NCI-H446 (cell line): ENCODE measurements around the gene TTLL11.

Source experiments
- DNase-seq, 2 experiments: peaks; one replicate each; lab custom pipeline; 2025; lab: John Stamatoyannopoulos, UW

Gene TTLL11

DNA sequence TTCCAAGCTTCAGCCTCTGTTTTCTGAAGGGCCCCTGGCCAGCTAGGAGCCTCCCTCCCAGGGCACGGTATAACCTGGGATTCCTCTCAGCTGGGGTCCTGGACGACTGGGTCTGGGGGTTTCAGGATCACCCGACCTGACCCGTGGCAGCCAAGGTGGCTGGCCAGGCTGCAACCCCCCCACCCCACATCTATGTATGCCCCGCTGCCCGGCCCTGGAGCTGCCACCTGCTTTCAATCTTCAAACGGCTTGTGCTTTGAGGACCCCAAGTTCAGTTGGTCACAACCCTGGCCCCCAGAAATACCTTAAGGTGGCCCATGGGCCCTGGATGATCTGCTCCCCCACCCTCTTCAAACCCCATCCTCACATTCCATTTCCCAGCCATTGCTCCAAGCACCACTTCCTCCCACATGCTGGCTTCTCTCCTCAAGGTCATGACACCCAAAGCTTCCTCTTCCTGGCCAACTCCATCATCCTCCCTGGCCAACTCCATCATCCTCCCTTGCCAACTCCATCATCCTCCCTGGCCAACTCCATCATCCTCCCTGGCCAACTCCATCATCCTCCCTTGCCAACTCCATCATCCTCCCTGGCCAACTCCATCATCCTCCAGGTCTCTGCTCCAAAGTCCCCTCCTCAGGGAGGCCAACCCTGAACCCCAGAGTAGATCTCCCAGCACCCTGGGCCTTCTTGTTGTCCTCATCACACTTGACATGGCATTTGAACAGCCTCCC is 17.2 kb upstream of the TTLL11 start:
- DNase-seq = no peak

DNA sequence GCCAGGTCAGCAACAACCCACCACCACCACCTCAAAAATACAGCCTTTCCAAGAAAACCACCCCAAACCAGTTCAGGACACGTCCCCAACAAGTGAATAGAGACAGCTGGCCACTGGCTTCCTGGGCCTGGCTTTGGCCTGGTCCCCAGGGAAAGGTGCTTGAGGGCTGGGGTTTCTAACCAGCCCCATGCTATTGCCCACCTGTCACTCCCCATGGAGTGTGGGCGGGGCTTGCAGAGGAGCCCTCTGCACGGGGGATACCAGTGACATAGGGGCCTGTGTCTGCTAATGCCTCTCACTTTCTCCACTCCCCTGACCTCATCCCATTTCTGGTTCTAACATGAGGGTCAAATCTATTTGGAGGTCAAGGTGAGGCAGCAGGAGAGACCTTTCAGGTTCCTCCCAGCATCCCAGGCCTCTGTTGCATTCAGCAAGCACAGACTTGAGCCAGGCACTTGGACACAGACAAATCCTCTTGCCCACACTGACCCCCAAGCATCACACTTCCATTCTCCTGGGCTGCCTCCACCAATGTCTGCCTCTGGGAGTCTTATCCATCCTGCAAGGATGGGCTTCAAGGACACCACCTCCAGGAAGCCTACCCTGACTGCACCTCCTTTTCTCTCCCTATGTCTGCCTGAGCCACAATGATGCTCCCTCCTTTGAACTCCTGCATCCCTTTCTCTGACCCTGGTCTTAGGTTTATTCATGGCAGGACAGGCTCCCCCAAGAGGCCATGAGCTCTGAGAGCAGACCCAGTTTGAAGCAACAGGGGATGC is 16.1 kb upstream of the TTLL11 start:
- no peak for DNase-seq

DNA sequence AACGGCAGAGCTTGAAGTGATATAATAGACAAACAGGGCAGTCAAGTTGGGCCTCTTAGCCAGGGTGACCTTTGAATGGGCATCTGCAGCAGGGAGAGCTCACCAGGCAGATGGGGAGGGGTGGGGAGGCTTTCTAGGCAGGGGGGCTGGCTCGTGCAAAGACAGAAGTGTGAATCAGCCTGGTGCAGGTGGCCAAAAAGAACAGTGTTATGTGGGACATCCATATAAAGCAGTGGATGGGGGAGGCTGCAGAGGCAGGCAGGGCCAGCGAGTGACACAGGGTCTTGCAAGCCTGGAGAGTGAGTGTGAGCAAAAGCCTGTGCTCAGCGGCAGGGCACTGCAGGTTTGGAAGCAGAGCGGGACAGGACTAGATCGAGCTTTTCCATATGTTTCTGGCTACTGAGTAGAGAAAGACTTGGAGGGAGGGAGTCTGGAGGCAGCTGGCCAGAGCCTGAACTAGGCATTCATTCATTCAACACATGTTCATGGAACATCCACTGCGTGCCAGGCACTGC is 14.2 kb upstream of the TTLL11 start:
- peak in 1 of 2 experiments; percentile 26 for DNase-seq

DNA sequence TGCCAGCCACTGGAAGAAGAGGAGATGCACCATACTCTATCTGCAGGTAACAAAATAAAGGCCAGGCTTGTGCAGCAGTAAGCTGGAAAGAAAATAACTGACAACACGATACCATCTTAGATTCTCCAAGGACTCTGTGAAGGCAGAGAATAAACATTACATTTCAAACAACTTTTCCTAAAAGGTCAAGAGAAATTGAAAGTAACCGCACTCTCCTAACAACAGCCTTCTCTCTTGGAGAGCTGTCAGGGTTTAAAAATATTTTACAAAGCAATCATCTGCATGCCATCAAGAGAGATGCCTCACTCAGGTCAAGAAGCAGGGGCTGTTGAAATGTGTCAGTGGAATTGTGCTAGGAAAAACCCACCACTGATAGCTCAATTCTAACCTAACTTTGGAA is 13.5 kb upstream of the TTLL11 start:
- DNase-seq = no peak

DNA sequence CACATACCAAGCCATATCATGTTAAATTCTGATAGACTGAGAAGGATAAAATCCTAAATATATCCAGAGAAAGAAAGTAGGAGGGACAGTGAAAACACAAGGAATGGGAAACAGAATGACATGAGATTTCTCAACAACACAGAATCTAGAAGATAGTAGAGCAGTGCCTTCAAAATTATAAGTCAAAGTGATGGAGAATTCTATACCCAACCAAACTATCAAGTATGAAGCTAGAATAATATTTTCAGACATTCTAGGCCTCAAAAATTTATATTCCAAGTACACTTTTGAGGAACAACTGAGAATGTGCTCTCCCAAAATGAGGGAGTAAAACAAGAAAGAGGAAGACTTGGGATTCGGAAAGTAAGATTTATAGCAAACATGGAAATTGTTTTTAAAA is 10.9 kb upstream of the TTLL11 start:
- DNase-seq = no peak

DNA sequence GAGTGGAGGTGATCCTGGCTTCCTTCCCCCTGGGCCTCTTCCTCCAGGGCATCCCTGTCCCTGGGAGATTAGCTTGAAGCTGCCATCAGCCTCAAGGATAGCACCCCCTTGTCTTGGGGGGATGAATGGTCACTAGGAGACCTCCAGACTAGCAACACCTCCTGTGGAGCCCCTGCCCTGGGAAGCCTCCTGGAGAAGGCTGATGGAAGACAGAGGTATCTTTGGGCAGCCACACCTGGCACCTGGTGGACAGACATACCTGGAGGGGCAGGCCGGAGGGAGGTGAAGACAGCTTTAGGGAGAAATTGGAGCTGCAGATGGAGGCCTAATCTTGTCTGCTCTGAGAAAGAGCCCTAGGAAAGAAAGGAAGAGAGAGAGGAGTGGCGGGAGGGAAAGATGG is 9.0 kb upstream of the TTLL11 start:
- DNase-seq = no peak

DNA sequence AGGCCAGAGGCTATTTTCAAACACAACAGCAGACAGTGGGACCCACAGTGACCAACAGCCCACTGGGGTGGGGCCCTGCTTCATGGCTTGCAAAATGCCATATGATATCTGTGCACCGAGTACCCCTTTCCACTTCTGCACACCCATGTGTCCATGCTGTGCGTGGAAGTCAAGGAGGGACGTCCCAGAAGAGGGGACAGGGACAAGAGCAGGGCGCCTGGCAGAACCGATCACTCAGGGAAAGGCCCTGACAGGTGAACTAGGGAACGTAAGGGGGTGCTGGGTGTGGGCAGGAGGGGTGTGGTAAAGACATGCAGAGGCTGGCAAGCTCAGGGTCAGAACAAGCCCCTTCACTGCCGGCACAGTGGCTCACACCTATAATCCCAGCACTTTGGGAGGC is 7.6 kb upstream of the TTLL11 start:
- DNase-seq = no peak

DNA sequence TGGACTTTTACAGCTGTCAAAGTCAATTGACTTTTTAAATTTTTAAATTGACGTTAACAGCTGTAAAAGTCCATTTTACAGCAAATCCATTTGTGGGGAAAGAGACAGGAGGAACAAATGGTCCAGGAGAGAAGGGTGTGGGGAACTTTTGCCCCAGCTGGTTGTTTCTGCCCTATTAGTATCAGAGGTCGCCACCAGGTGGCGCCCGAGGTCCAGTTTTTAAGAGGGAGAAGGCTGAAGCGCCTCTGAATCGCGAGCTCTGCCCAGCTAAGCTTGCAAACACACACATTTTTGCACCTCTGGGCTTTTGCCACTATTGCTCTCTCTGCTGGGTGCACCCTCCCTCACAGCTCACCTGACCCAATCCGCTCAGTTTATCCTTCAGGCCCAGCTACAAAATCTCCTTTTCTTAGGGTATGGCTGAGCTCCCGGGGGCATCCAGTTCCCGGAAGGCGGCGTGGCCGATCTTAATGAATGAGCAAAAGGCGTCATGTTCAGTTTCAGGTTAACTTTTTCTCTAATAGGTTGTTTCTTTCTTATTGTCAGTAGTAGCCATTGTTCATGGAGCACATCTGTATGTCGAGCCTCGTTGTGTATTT is 6.3 kb upstream of the TTLL11 start:
- peak; percentile 39 to 74 for DNase-seq

DNA sequence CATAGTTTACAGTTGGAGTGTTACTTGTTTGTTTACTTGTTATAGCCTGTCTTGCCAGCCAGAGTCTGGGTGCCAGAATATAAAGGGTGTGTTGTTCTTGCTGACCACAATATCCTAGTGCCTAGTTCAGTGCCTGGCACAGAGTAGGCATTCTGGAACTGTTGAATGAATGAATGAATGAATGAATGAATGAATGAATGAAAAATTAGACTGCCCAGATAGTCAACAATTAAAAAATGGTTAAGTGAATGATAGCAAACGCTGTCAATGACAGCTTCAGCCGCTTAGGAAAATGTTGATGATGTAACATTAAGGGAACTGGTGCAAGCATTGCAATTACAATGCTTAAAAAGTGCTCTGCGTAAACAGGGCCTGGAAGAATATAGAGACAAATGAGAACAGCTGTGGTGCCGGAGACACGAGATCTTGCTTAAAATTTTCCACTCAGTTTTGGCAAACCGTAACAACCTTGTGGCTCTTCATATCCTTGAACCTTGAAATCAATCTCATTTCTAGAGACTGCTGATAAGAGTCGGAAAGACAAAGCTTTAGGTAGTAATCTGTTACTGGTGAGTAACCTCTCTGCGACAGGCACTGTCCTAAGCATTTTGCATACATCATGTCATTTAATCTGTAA is 4.7 kb upstream of the TTLL11 start:
- no peak for DNase-seq

DNA sequence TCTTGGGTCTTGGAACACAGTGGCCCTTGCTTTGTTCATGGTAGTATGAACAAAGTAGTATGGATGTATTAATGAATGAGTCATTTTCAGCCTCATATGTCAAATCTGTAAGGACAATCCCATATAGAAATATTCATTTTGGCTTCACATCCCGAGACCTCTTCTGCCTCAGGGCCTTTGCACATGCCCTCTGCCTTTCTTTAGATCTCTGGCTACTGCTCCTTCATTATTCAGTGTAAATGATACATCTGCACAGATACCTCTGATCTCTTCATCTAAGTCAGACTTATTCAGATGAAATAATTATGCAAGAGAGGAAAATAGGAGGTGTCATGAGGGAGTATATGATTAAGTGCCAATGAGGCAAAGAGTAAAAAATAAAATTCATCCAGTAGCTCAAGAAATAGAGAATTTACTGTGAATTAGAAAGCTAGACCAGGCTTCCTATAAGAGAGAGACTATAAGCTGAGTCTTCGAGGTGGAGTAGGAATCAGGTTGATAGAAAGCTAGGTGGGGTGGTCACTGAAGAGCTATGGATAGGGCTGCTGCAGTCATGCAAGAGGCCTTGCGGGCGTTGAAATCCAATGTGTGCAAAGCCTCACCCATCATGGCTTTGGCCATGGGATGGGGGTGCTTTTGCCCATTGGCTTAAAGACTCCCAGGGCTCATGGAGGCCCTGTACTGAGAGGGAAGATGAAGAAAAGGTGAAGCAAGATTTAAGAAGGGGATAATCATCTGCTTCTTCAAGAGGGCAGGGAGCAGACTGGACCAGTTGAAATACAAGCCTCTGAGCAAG is 3.7 kb upstream of the TTLL11 start:
- DNase-seq = no peak

DNA sequence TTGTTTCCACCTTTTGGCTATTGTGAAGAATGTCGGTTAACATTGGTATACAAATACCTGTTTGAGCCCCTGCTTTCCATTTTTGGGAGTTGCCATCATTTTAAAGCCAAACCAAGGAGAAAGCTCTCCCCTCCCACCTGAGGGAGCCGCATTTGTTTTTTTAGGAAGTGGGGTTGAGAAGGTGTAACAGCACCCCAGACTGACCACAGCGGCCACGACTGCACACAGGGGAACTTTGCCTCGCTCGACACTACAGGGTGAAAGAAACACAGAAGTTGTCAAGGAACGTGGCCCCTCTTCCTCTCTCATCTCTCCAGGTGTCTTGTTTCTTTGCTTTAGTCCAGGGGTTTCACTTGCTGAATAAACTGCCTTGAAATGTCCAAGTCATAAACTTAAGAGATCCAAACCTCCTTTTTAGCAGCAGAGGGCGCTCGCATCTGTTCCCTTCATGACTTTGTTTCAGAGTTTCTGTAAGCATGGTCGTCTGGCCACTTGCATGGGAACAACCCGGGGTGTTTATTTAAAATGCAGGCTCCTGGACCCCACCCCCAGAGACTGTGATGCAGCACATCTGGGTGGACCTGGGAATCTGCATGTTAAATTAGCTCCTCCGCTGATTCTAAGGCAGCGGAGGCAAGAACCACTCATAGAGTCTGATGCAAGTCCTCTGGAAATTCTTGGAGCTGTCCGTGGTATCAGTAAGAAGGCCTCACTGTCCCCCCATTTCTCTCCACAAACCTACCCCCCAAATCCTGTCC is 2.1 kb upstream of the TTLL11 start:
- DNase-seq = peak in 1 of 2 experiments; percentile 25

DNA sequence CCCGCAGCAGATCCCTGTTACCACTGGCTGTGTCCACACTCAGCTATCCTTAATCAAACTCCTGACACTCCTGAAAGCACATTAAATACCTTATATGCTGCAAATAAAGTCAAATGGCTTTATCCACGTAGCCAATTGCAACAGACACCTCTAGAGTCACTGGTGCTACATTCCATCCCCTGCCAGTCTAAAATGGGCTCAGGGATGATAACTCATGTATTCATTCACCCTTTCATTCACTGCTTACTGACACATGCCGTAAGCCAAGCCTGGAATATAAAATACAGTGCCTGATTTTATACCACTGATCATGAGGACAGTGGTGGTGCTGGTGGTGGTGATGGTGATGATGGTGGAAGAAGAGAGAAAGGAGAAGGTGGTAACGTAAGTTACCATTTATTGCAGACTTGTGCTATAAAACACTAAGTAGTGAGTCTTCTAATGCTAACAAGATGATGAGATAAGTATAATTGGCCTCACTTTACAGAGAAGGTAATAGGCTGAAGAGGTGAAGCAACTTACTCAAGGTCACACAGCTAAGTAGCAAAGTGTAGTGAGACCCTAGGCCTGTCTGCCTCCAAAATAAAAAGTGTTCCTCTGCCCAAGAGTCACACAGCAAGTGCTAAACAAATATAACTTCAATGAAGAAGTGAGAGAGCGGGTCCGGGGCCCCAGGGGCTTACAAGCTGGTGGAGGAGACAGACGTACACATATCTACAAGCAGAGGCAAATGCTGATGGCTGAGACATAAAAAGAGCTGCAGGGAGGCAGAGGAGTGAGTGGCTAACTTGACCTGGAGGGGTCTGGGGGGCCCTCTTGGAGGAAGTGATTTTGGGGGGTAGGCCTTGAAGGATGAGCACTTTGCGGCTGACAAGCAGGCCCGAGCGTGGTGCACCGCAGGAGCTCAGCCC is 1.2 kb downstream of the TTLL11 start:
- DNase-seq = no peak

DNA sequence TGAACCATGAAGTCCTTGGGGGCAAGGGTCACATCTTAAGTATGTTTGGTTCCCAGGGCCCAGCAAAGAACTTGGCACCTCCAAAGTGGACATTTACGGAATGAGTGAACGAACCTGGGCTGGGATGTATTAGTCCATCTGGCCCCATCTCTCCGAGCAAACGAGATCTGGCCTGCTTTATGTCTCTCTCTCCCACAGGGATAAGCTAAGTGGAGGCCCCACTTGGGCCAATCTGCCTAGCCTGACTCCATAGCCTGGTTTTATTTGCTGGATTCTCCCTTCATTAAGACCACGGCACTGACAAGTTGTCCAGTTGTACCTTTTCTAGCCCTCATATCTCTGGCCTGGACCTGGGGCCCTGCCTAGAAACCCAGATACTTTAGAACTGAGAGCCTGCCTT is 2.1 kb downstream of the TTLL11 start:
- no peak for DNase-seq

DNA sequence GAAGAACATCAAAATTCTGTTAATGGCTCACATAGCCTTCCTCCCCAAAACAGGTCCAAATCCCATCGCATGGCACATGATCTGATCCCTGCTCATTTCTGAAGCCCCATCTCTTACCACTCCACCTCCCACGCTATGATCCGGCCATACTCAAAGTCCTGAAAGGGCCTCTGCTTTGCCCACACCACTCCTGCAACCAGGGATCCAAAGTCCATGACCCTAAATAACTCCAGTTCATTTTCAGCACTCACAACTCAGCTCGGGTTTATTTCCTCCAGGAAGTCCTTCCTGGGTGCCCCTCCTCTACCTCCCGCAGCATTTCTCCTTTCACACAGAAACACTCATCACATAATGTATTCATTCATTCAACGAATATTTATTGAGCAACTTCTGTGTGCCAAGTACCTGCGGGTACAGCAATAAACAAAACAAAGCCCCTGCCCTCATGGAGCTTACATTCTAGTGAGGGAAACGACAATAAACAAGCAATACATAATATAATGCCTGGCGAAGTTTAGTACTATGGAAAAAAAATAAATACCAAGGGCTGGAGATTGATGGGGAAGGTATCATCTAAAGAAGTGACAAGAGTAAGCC is 2.7 kb downstream of the TTLL11 start:
- no peak for DNase-seq

DNA sequence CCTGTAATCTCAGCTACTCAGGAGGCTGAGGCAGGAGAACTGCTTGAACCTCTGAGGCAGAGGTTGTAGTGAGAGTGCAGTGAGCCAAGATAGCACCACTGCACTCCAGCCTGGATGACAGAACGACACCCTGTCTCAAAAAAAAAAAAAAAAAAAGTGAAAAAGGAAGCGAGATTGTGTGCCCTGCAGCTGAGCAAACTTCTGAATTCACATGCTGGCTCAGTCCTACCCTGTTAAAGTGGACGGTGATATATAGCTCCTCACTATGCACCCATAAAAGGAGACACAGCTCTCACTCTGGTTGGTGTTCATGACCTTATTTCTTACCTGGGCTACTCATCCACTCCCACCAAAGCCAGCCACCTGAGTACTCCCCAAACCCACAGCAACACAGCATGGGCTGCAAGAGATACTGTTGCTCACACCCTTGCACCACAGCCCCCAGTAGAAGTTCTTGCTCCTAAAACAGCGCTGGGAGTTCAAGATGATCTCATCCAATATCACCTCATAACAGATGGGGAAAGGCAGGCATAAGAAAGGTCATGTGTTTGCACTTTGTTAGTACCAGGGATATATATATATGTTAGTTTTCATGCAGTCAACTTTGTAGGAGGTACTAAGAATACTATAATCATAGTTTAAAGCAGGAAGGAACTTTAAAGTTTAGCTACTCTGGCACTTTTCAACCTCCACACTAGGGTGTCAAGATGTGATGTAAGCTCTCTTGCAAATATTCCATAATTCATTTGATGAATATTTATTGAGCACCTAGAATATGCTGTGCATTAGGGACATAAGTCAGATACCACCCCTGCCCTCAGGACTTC is 4.0 kb downstream of the TTLL11 start:
- DNase-seq = no peak

DNA sequence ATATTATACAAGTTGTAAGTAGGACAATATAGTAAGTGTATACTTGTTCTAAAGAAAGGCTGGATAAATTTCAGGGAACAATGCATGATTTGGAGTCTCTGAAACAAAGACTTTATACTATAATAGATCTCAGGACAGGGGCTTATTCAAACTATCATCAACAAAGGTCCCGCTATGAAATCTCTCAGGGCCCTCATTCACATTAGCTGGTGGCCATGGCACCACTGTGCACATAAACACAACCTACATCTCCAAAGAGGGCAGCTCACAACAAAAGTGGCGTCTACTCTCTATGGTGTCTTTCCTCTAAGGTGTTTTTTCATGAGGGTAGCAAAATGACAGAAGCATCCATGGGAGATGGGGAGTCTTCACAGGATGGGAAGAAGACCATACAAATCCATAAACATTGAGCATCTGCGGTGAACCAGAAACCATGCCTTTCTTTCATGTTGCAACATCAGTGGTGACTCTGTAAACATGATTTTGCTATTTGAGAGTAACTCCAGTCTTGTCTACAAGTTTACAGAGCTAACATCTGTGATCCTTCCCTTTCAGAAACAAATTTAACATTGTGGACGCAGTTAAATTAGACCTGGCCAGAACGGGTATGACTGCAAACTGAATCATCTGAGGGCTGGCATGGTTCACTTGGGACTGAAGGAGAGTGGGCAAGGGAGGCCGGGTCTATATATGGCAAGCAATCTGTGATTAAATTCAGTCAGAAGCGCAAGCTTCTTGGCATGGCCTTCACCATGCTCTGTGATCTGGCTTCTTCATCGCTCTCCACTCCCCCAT is 5.5 kb downstream of the TTLL11 start:
- DNase-seq = peak in 1 of 2 experiments; percentile 64

DNA sequence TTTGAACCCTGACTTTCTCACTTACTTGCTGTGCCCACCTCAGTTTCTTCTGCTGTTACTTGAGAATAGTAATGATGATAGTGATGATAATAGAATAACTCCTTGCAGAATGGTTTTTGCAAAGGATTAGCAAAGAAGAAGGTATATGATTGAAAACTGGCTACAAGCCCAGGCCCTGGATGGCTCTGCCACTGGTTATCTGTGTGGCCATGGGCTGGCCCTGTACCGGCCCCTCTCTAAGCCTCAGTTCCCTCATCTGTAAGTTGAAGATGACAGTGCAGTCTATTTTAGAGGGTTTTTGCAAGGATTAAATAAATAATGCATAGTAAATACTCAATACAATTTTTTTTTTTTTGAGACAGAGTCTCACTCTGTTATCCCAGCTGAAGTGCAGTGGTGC is 6.2 kb downstream of the TTLL11 start:
- DNase-seq = no peak

DNA sequence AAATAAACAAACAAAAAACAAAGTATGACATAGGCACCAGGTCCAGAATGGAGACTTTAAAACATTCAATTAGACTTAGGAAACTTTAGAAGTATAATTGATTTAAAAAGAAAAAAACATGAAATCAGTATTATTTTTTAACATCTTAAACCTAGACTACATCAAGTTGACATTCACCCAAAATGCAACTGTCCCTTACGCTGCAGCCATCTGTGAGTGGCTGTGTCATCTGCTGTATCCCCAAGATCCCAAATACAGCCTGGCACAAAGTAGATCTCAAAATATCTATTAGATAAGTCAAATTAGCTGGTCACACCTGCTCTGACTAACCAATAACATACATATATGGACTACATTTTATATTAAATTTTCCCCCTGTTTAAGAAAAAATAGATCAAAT is 7.8 kb downstream of the TTLL11 start:
- DNase-seq = no peak
